HL-60/S4 (cell line): ENCODE results near the gene CFAP54.
"Not testable (repeated sequence)": the region's sequence is repeated elsewhere in the genome, so short reads cannot be mapped to it uniquely, and the experiment has no call there.

ENCODE experiments used
- in situ Hi-C: fragments of 300-500 bp; cut with MboI; formaldehyde crosslinking; loops from 2 replicates; pipeline ENCODE4 v1.14.3; 2022; ENCODE audit warnings: low sequenced_read_pairs

CFAP54 gene

DNA sequence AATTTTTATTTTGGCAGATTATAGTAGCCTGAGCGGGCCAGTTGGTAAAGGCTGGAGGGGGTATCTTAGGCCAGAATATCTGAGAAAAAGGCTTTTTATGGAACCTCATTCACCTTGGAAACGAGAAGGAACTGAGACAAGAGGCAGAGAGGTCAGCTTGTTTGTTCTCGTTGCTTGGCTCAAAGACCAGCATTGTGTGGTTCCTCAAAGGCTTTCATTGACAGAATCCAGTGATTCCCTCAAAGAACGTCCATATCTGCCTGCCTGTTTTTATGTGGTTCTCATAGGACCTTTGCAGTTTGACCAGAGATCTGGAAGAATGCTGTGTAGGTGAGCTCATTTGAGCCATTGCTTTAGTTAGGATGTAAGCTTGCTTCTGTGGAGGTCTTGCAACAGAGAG is 117.3 kb downstream of the CFAP54 start:
- in situ Hi-C loops, result no loop called here

DNA sequence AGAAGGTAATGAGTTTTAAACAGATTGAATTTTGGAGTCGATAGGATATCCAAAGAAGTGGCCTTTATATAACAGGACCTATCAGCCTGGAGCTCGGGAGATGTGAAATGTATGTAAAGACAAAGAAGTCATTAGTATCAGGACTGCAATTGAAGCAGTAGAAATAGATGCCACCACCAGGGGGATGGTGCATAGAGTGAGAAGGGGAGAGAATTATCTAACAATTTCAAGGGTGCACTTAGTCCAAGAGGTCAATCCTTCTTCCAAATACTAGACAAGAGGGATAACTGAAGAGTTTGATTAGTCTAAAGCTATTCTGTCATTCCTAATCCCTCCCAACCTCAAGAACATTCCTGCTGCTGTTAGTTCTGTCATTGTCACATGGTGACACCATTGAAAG is 127.8 kb downstream of the CFAP54 start:
- in situ Hi-C loops, result no loop called here

DNA sequence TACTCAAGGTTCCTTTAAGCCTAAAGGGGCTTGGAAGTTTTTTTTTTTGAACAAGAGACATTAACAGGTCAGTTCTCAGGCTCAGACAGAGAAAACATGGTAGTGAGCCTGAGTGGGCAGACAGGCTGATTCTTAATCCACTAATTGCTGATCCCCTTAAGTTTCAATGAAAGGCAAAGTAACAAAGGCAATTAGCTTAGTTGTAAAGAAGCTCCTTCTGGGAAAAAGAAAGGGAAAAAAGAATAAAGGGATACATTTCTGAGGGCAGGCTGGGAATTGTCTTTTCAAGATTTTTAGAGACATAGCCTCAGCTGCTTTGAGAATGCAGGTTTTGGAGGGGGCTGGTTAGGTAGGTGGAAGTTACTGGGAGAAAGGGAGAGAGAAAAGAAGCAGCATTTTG is 133.8 kb downstream of the CFAP54 start:
- in situ Hi-C loops, result no loop called here

DNA sequence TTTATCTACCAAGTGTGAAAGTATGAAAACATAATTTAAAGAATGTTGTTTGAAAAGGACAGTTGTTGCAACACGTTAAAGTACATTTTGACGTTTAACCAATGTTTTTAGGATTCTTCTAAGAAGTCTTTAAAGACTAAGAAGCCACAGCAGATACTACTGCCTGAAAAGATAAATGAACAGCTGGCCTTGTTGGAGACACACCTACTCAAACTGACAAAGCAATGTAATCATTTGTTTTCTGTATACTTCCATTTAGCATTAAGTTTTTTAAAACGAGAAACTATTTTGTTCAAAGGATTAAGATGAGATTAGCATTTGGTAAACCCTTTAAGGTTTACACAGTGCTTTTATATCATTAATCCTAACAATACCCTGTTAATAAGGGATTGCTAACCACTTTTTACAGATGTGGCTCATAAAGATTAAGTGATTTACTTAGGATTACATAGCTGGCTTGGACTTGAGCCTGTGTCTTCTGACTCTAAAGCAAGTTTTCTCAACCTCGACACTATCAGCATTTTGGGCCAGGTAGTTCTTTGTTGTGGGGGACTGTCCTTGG is 134.4 kb downstream of the CFAP54 start:
- in situ Hi-C loops, result no loop called here

DNA sequence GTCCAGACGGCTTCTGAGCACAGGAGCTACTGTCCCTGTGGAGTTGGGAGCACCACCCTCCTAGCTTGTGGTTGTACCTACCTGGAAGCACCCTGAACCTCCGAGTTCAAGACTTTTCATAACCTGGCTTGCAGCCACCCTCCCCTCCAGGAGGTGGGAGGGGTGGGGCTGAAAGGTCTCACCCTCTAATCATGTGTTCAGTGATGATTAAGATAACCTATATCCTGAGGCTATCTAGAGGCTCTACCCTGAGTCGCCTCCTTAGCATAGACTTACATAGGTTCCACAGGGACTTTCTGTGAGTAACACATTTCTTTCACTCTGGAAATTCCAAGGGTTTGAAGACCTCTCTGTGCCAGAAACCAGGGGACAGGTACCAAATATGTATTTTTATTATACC is 146.5 kb downstream of the CFAP54 start:
- in situ Hi-C loops, result no loop called here

DNA sequence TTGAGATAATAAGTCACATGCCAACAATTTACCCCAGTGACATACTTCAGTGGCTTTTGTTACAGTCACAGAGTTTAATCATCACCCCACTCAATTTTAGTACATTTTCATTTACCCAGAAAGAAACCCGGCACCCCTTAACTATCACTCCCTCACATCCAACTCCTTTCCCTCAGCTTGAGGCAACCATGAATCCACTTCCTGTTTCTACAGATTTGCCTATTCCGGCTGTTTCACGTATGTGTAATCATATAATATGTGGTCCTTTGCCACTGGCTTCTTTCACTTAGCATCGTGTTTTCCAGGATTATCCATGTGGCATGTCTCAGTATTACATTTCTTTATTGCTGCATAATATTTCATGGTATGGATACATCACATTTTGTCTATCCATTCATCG is 147.5 kb downstream of the CFAP54 start:
- in situ Hi-C loops, result no loop called here

DNA sequence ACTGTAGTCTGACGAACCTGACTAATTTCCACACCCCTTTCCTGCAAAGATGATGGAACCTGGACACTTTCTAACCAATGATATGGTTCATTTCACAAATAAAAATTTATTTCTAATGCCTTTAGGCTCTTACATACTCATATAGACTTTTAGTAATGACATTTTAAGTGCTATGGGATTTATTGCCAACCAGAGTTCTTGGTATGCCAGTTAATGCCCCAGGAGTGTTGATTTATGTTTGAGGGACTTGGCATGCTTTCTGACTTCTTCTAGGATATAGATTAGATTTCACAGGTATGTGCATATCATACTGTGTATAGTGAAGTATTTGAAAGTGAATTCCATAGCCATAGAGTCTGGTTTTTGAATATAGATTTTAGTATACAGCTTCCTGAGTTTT is 159.5 kb downstream of the CFAP54 start:
- in situ Hi-C loops, result no loop called here

DNA sequence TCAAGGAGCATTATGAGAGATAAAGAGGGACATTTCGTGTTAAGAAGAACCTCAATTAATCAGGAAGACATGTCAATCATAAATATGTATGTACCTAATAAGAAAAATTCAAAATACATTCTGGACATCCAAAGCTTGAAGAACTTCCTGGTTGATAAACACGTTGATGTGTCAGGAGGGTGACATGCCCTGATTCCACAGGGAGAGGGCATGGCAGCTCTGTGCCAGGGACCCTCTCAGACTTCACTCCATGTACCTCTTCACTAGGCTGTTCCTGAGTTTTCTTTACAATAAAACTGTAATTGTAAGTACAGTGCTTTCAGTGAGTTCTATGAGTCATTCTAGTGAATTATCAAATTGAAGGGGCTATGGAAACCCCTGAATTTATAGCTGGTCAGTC is 163.5 kb downstream of the CFAP54 start:
- in situ Hi-C loops, result no loop called here

DNA sequence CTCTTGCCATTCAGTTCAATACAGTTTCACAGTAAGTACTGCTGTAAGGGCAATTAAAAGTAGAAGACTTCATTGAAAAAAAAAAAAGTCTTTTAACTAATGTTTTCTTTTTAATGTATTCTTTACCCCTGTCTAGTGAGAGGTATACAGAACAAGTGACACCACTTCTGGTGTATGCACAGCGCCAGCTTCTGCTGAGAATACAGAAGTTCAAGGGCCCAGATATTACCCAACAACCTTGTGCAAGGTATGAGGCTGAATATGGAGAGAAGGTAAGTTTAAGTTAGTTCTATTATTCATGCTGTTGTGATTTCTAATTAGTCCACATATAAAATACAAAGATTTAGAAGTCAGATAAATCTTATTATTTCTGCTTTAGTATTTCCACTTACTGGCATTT is 168.7 kb downstream of the CFAP54 start:
- in situ Hi-C loops, result no loop called here

DNA sequence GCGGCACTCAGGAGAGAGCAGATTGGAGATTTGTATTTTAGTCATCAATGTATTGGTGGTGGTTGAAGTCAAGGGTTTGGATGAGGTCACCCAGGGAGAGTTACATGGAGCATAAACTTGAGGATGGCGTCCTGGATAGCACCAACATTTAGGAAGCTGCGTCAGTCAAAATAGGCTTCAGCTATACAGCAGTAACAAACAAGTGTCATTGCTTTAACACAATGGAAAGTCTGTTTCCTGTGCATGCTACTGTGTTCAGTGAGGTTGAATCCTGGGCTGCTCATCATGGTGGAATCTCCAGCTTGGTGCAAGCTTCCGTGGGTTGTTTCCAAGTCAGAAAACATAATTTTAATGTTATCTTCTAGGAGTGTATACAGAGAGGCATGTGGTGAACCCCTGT is 180.4 kb downstream of the CFAP54 start:
- in situ Hi-C loops, result no loop called here

DNA sequence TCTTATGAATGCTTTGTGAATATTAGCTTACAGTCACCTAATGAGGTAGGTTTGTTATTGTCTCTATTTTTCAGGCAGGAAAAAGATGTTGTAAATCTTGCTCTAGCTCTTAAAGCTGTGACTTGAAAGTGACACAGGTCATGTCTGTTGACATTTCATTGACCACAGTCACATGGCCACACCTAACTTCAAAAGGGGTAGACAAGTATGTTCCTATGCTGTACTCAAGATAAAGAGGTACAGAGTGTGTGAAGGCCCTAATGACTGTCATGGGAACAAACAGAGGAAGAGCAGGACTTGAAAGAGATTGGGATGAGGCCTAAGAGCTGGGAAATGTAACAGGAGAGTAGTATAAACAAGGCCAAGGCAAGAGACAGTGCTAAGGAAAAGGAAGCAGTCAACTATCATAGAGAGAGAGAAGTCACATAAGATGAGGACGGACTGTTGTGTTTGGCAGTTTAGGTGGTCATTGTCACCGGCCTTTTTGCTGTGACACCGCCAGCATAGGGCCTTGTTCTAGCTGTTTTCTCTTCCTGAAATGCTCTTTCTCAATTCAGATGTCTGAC is 181.0 kb downstream of the CFAP54 start:
- in situ Hi-C loops, result no loop called here

DNA sequence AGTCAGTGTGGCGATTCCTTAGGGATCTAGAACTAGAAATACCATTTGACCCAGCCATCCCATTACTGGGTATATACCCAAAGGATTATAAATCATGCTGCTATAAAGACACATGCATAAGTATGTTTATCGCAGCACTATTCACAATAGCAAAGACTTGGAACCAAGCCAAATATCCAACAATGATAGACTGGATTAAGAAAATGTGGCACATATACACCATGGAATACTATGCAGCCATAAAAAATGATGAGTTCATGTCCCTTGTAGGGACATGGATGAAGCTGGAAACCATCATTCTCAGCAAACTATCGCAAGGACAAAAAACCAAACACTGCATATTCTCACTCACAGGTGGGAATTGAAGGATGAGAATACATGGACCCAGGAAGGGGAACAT is 186.1 kb downstream of the CFAP54 start:
- in situ Hi-C loops, result not testable (repeated sequence)

DNA sequence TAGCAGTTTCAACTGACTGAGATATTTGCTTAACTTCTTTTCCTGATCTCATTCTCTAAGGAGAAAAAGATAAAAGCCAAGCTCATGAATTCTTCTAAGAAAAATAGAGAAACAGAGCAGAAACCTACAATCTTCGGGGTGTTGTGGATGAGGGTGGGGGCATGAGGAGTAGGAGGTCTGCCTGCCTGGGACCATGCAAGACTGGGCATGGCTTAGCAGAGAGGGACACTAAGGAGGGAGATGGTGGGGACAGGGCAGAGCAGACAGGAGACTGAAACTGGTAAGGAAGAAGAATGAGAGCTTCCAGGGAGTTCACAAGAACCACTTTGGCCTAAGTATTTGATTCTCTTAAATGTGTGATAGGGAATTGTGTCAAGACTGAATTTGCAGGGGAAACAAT is 188.0 kb downstream of the CFAP54 start:
- in situ Hi-C loops, result no loop called here

DNA sequence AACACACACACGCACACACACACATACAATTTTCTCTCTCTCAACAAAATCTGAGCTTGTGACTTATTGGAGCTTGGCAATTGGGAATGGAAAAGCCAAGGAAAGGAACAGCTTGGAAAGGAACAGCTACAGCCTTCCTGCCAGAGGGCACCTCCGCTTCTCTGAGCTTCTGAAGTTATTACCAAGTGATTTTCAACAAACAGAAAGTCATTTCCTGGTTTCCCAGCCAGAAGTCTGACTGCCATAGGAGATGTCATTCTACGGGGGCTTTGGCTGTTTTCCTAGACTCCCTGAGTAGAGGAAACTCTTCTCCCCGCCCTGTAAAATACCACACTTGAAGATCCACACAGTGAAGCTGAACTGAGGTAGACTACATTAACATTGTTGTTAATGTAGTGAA is 198.3 kb downstream of the CFAP54 start:
- in situ Hi-C loops, result no loop called here

DNA sequence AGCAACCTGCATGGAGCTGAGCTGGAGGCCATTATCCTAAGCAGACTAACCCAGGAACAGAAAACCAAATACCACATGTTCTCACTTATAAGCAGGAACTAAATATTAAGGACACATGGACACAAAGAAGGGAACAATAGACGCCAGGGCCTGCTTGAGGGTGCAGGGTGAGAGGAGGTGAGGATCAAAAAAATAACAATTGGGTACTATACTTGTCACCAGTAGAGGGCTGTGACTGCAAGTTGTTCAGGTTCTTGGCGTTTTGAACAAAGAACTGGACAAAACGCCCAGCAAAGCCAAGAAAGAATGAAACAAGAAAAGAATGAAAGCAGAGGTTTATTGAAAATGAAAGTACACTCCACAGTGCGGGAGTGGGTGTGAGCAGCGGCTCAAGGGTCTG is 209.1 kb downstream of the CFAP54 start:
- in situ Hi-C loops, result no loop called here

DNA sequence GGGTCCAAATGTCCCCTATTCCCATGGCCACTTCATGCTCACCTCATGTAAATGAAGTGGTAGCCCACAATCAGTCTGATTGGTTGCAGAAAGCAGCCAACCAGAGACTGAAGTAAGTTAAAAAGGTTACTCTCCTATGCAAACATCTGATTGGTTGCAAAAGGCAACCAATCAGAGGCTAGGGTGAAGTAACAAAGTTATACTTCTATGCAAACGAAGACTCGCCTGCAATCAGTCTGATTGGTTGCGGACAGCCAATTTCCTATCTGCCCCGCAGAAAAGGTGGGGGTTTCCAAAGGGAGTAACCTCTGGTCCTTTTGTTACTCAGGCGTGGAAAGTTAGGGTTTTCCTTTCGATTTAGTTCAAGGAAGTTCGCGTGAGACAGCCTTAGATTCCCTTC is 209.6 kb downstream of the CFAP54 start:
- in situ Hi-C loops, result no loop called here

DNA sequence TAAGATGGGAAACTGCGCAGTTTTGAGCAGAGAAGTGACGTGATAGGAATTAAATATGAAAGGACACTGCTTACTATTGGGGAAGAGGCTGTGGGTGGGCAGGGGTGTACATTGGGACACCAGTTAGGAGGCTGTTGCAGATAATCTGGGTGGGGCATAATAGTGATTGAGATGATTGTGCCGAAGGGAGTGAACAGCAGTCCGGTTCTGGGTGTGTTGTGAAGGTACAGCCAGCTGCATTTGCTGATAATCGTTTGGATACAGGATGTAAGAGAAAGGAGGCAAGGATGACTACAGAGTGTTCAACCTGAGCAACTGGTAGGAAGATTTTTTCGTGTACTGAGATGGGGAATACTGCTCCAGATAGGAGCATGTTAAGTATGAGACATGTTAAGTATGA is 212.5 kb downstream of the CFAP54 start:
- in situ Hi-C loops, result no loop called here

DNA sequence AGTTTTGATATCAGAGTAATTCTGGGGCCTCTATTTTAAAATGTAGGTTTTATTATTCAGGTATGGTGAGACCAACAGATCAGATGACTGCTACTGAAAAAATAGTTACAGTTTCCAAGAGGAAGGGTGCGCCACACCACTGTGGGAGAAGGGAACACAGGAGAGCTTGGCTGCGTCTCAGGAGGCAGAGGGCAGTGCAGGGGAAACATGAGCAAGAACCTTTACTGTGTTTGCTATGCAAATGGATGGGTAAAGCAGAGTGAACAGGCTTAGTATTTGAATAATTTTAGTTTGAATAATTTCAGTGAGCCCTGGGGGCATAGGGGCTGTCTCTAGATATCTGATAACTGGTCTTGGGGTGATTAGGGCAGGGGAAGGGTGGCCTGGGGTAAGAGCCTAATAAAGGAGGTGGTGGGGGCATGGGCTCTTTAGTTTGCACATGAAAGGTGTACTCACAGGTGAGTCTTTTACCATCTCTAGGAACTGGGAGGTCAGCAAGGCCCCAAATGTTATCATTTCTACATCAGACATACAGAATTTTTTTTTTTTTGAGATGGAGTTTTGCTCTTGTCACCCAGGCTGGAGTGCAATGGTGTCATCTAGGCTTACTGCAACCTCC is 220.9 kb downstream of the CFAP54 start:
- in situ Hi-C loops, result no loop called here

DNA sequence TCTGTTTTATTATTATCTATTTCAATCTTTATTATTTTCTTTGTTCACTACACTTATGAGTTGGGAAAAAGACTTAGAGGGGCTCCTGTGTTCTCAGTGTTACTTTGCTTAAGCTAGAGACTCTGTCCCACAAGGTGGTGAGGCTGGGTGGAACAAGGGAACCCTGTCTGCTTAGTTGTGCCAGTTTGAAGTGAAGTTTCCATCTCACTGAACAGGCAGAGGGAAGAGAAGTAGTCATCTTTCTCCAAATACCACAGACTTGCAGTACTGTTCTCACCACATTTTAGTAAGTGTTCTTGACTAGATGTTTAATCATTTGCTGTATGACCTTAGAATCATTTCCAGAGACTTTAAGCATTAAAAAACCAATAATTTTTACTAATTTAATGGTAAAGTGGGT is 222.0 kb downstream of the CFAP54 start:
- in situ Hi-C loops, result no loop called here

DNA sequence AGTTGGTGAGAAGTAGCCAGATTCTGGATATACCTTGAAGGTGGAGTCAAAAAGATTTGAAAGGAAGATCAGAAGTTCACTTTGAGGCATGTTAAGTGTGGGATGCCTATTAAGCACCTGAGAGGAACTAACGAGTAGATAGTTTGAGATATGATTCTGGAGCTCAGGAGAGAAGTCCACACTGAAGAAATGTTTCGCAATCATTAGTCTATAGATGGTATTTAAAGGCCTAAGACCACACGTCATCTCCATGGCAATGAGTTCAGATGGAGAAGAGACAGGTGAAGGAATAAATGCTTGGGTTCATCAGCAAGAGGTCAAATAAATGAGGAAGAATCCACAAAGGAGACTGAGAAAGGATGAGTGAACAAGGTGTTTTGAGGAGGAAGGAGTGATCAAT is 224.8 kb downstream of the CFAP54 start:
- in situ Hi-C loops, result no loop called here

DNA sequence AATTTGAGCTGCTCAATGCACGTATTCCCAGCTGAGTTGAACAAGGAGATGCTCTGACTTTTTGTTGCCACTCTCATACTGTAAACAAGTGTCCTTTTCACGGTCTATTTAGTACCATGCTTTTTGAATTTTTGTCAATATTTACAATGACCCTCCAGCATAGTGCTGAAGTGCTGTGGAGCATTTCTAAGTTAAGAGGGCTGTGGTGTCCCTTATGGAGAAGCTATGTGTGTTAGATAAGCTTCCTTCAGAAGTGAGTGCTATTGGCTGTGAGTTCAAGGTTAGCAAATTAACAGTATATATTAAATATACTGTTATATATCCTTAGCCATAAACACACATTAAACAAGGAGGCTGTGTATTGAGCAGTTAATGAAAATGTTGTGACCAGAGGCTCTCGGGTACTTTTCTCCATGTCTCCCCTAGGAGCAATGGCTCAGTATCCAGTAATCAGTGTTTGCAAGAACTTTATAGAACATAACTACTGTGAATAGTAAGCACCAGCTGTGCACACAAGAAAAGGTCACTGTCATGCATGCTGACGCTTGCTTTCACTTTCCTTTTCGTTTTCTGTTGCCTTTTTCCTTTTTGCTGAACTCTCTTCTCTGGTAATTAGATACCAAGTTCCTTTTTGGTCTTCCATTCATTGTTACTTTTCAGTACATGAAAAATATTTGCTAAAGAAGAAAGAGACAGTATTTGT is 230.4 kb downstream of the CFAP54 start:
- in situ Hi-C loops, result no loop called here

DNA sequence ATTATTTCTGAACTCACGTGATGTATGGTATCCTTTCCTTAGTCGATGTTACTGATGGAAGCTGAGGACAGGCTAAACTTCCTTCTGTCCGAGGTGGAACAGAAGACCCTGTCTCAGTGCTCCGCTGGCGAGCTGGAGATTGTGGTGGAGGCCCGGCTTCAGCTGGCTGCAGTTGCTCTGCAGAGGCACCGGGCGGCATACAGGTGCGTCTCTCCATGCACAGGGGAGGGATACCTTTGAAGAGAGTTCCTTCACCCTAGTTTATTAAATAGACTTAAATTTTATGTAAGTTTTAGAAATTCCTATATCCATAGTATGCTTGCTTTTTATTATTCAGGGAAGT is 231.0 kb downstream of the CFAP54 start:
- in situ Hi-C loops, result no loop called here
